GM23338 (cell line): ENCODE data around the gene RNF145. TPM values are rescaled to one million over a fixed set of nuclear protein-coding genes. Genes with fewer than 3 reads are reported as not detected.

ENCODE experiments used
- ATAC-seq: fragments of 200-7000 bp; cut with Tn5 transposase; 3 replicates; pipeline ENCODE4 v1.9.1; 2020
- DNase-seq: peaks from one replicate; pipeline ENCODE4 v3.0.0-alpha.2; 2015; ENCODE audit warnings: low spot score
- H2AFZ ChIP-seq: fragments of 200-600 bp; sonication (generic); 2 replicates; pipeline ENCODE4 v1.8.0; 2016; ENCODE audit warnings: antibody characterized with exemption, mild to moderate bottlenecking, moderate library complexity
- H3F3A ChIP-seq: fragments of 200-600 bp; sonication (generic); replicated peaks from 2 replicates; pipeline ENCODE4 v1.8.0; 2017; ENCODE audit warnings: antibody characterized with exemption, mixed run types, low read depth
- H3K27ac ChIP-seq: fragments of 200-600 bp; sonication (generic); 2 replicates; pipeline ENCODE4 v1.6.1; 2016; ENCODE audit warnings: low read depth
- H3K27me3 ChIP-seq: fragments of 200-600 bp; sonication (generic); 2 replicates; pipeline ENCODE4 v1.8.0; 2016; ENCODE audit warnings: mild to moderate bottlenecking, mixed run types, moderate library complexity; ENCODE audit not compliant: insufficient read depth
- H3K36me3 ChIP-seq: fragments of 200-600 bp; sonication (generic); 2 replicates; pipeline ENCODE4 v1.8.0; 2016; ENCODE audit warnings: mild to moderate bottlenecking; ENCODE audit not compliant: insufficient read depth
- H3K4me1 ChIP-seq: fragments of 200-600 bp; sonication (generic); 2 replicates; pipeline ENCODE4 v1.8.0; 2016; ENCODE audit warnings: mild to moderate bottlenecking, moderate library complexity; ENCODE audit not compliant: insufficient read depth
- H3K4me2 ChIP-seq: fragments of 200-600 bp; sonication (generic); 2 replicates; pipeline ENCODE4 v1.7.1; 2017; ENCODE audit warnings: mixed run types
- H3K4me3 ChIP-seq: fragments of 200-600 bp; sonication (generic); 2 replicates; pipeline ENCODE4 v1.6.1; 2016; ENCODE audit warnings: mixed run types
- H3K79me2 ChIP-seq: fragments of 200-600 bp; sonication (generic); replicated peaks from 2 replicates; pipeline ENCODE4 v1.8.0; 2017; ENCODE audit warnings: mild to moderate bottlenecking; ENCODE audit not compliant: insufficient read depth
- H3K9me2 ChIP-seq: fragments of 200-600 bp; sonication (generic); 2 replicates; pipeline ENCODE4 v1.8.0; 2017; ENCODE audit not compliant: insufficient read depth
- H4K20me1 ChIP-seq: fragments of 200-600 bp; sonication (generic); replicated peaks from 2 replicates; pipeline ENCODE4 v1.8.0; 2017; ENCODE audit warnings: mild to moderate bottlenecking; ENCODE audit not compliant: insufficient read depth
- H3K27ac Mint-ChIP-seq: 2 replicates; pipeline ENCODE4 v1.8.0; 2020; ENCODE audit warnings: inconsistent platforms, mild to moderate bottlenecking, moderate library complexity, mixed read lengths
- H3K27me3 Mint-ChIP-seq: 3 replicates; pipeline ENCODE4 v1.8.0; 2022; ENCODE audit warnings: low read depth, mild to moderate bottlenecking, moderate library complexity, mixed read lengths, inconsistent platforms; ENCODE audit not compliant: insufficient read depth, poor library complexity
- H3K36me3 Mint-ChIP-seq: 3 replicates; pipeline ENCODE4 v1.8.0; 2021; ENCODE audit warnings: low read depth, mild to moderate bottlenecking, inconsistent platforms, moderate library complexity, mixed read lengths
- H3K4me1 Mint-ChIP-seq: 3 replicates; pipeline ENCODE4 v1.8.0; 2020; ENCODE audit warnings: mild to moderate bottlenecking, inconsistent platforms, mixed read lengths
- H3K4me3 Mint-ChIP-seq: 3 replicates; pipeline ENCODE4 v1.8.0; 2021; ENCODE audit warnings: moderate library complexity, mild to moderate bottlenecking, inconsistent platforms, mixed read lengths
- H3K9me3 Mint-ChIP-seq: 3 replicates; pipeline ENCODE4 v1.8.0; 2020; ENCODE audit warnings: moderate library complexity, mild to moderate bottlenecking, inconsistent platforms, mixed read lengths
- CREB1 ChIP-seq: fragments of 250-450 bp; sonication (Bioruptor Pico); IDR thresholded peaks from 2 replicates; pipeline ENCODE4 v1.5.0; 2020; ENCODE audit warnings: low read depth, mild to moderate bottlenecking, moderate library complexity
- CTCF ChIP-seq, 2 experiments: fragments of 200-600 bp in 1 of 2; sonication (generic) in 1 of 2; conservative IDR thresholded peaks; 2 replicates each; pipeline versions ENCODE4 v1.5.1 to v1.6.1; 2016 to 2017; ENCODE audit warnings: antibody characterized with exemption in 2 of 2, low read depth in 2 of 2, mild to moderate bottlenecking in 2 of 2, moderate library complexity in 1 of 2
- ETS1 ChIP-seq: IDR thresholded peaks from 2 replicates; pipeline ENCODE4 v1.6.1; 2016; ENCODE audit warnings: antibody characterized with exemption
- EZH2phosphoT487 ChIP-seq: fragments of 200-600 bp; sonication (generic); IDR thresholded peaks from one replicate; pipeline ENCODE4 v1.8.1; 2018; ENCODE audit warnings: antibody characterized with exemption; ENCODE audit not compliant: unreplicated experiment
- JUNB ChIP-seq: IDR thresholded peaks from one replicate; pipeline ENCODE4 v1.6.1; 2016; ENCODE audit warnings: antibody characterized with exemption; ENCODE audit not compliant: unreplicated experiment
- NANOG ChIP-seq: IDR thresholded peaks from 2 replicates; pipeline ENCODE4 v1.6.1; 2016; ENCODE audit warnings: antibody characterized with exemption, borderline replicate concordance
- POLR2AphosphoS5 ChIP-seq: IDR thresholded peaks from 2 replicates; pipeline ENCODE4 v1.6.1; 2016; ENCODE audit warnings: antibody characterized with exemption, low read depth
- STAT1 ChIP-seq: IDR thresholded peaks from one replicate; pipeline ENCODE4 v1.6.1; 2016; ENCODE audit warnings: antibody characterized with exemption; ENCODE audit not compliant: unreplicated experiment
- ZNF114 ChIP-seq: fragments of 250-450 bp; sonication (Bioruptor Pico); IDR thresholded peaks from 2 replicates; pipeline ENCODE4 v1.5.0; 2020; ENCODE audit warnings: mild to moderate bottlenecking, moderate library complexity
- ZNF331 ChIP-seq: fragments of 250-450 bp; sonication (Bioruptor Pico); IDR thresholded peaks from 2 replicates; pipeline ENCODE4 v1.5.0; 2020; ENCODE audit warnings: low read depth, mild to moderate bottlenecking, moderate library complexity
- polyA plus RNA-seq: library from polyadenylated mRNA; unstranded; fragments of >200 nt; fragmentation: Nextera tagmentation; extraction: Ambion mirVana; gene quantifications from 2 replicates; pipeline ENCODE4 v1.2.1, GENCODE V29; 2016
- total RNA-seq: library from RNA; depleted of rRNA; stranded (reverse); fragments of >200 nt; shearing (Covaris generic); gene quantifications from 2 replicates; pipeline ENCODE4 v1.2.3, GENCODE V29; 2014
- TF ChIP-seq, protein P1 (sequence below): fragments of 250-450 bp; sonication (Bioruptor Pico); IDR thresholded peaks from 2 replicates; pipeline ENCODE4 v1.5.0; 2020; ENCODE audit warnings: mild to moderate bottlenecking, moderate library complexity

Gene RNF145
- total and polyA plus RNA-seq, 2 experiments from 2014 or later = 15.6 to 43.5 TPM

DNA sequence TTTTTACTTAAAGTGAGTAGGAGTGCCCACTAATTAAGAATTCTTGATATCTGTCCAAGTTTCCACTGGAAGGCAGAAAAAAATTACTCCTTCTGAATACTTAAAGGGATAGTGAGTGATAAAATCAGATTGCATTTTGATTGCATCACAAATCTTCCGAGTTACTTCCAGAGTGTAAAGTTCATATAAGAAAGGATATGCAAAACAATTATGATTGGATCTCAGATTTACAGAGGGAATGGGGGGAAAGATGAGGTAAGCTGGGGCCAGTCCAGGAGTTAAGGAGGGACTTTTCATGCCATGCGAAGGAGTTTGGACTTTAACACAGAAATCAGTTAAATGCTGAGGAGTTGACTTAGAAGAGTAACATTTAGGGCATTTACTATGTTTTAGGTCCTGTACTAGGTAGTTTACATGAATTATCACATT, 9.3 kb upstream of the RNF145 start (continued):
- TF ChIP-seq ZNF114 (CRISPR knock-in tag) = no peak
- no peak for TF ChIP-seq CREB1 (CRISPR knock-in tag)
- TF ChIP-seq STAT1 = no peak
- TF ChIP-seq ZNF331 (CRISPR knock-in tag) = no peak
- TF ChIP-seq ETS1 = no peak
- no peak for TF ChIP-seq CTCF (conservative IDR thresholded peaks at IDR 0.05; ENCODE audit: low read depth in 2 of 2)
- TF ChIP-seq JUNB = no peak

- no peak overlapping the region for H3K4me2 ChIP-seq
- no peaks in the 10 kb centered on the region for H3K36me3 ChIP-seq
- no peak for DNase-seq
- Mint-ChIP-seq H3K27ac (no peak overlapping the region), H3K27me3 (peaks cover 3% of the 10 kb centered on the region), H3K4me3 (no peak overlapping the region), H3K4me1 (0 out of 3 replicates have a peak, but pooled peaks cover 1% of the 10 kb centered on the region), H3K36me3 (no peaks in the 10 kb centered on the region), H3K9me3 (no peaks in the 10 kb centered on the region)
- no peaks in the 10 kb centered on the region for H4K20me1 ChIP-seq
- no peak overlapping the region for H3K27ac ChIP-seq
- H3K27me3 ChIP-seq = no peaks in the 10 kb centered on the region; the same call in 1 of the 2 replicates
- no peak overlapping the region for H3K4me3 ChIP-seq
- H3K79me2 ChIP-seq = no peaks in the 10 kb centered on the region
- H3K4me1 ChIP-seq = no peaks in the 10 kb centered on the region
- ATAC-seq = no peak
- no peaks in the 10 kb centered on the region for H3F3A ChIP-seq
- H2AFZ ChIP-seq = no peak overlapping the region
- TF ChIP-seq ZNF331 (CRISPR knock-in tag) (no peak), CTCF (conservative IDR thresholded peaks at IDR 0.05; ENCODE audit: low read depth in 2 of 2) (no peak), NANOG (no peak), EZH2phosphoT487 (no peak), POLR2AphosphoS5 (no peak), ETS1 (no peak), ZNF114 (CRISPR knock-in tag) (no peak)
- TF ChIP-seq, protein P1, sequence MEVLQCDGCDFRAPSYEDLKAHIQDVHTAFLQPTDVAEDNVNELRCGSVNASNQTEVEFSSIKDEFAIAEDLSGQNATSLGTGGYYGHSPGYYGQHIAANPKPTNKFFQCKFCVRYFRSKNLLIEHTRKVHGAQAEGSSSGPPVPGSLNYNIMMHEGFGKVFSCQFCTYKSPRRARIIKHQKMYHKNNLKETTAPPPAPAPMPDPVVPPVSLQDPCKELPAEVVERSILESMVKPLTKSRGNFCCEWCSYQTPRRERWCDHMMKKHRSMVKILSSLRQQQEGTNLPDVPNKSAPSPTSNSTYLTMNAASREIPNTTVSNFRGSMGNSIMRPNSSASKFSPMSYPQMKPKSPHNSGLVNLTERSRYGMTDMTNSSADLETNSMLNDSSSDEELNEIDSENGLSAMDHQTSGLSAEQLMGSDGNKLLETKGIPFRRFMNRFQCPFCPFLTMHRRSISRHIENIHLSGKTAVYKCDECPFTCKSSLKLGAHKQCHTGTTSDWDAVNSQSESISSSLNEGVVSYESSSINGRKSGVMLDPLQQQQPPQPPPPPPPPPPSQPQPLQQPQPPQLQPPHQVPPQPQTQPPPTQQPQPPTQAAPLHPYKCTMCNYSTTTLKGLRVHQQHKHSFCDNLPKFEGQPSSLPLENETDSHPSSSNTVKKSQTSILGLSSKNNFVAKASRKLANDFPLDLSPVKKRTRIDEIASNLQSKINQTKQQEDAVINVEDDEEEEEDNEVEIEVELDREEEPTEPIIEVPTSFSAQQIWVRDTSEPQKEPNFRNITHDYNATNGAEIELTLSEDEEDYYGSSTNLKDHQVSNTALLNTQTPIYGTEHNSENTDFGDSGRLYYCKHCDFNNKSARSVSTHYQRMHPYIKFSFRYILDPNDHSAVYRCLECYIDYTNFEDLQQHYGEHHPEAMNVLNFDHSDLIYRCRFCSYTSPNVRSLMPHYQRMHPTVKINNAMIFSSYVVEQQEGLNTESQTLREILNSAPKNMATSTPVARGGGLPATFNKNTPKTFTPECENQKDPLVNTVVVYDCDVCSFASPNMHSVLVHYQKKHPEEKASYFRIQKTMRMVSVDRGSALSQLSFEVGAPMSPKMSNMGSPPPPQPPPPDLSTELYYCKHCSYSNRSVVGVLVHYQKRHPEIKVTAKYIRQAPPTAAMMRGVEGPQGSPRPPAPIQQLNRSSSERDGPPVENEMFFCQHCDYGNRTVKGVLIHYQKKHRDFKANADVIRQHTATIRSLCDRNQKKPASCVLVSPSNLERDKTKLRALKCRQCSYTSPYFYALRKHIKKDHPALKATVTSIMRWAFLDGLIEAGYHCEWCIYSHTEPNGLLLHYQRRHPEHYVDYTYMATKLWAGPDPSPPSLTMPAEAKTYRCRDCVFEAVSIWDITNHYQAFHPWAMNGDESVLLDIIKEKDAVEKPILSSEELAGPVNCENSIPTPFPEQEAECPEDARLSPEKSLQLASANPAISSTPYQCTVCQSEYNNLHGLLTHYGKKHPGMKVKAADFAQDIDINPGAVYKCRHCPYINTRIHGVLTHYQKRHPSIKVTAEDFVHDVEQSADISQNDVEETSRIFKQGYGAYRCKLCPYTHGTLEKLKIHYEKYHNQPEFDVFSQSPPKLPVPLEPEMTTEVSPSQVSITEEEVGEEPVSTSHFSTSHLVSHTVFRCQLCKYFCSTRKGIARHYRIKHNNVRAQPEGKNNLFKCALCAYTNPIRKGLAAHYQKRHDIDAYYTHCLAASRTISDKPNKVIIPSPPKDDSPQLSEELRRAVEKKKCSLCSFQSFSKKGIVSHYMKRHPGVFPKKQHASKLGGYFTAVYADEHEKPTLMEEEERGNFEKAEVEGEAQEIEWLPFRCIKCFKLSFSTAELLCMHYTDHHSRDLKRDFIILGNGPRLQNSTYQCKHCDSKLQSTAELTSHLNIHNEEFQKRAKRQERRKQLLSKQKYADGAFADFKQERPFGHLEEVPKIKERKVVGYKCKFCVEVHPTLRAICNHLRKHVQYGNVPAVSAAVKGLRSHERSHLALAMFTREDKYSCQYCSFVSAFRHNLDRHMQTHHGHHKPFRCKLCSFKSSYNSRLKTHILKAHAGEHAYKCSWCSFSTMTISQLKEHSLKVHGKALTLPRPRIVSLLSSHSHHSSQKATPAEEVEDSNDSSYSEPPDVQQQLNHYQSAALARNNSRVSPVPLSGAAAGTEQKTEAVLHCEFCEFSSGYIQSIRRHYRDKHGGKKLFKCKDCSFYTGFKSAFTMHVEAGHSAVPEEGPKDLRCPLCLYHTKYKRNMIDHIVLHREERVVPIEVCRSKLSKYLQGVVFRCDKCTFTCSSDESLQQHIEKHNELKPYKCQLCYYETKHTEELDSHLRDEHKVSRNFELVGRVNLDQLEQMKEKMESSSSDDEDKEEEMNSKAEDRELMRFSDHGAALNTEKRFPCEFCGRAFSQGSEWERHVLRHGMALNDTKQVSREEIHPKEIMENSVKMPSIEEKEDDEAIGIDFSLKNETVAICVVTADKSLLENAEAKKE (CRISPR knock-in tag) = no peak
- no peaks in the 10 kb centered on the region for H3K9me2 ChIP-seq
Observed at GRCh38 chr5:159217236-159217635, 7.9 kb upstream of the RNF145 start.
